Kidney (tissue), 14 donors: ENCODE data around the gene RTRAF. TPM values are rescaled to one million over a fixed set of nuclear protein-coding genes. Genes with fewer than 3 reads are reported as not detected.

Experiments used
- DNase-seq, 5 donors: peaks; one replicate each; pipeline ENCODE4 v3.0.0-alpha.2; 2013 to 2020
- FAIRE-seq: peaks from 2 replicates; lab custom pipeline; 2012; peaks lifted over from hg19 to GRCh38; lab: Jason Lieb, UNC
- H3K27ac ChIP-seq, 2 donors: one replicate each; pipeline ENCODE4 v1.7.0; 2013; ENCODE audit warnings: low read depth in 2 of 2, low read length in 2 of 2, inconsistent platforms in 1 of 2
- H3K27me3 ChIP-seq: one replicate; pipeline ENCODE4 v1.7.1; 2013; ENCODE audit warnings: low read length, inconsistent platforms; ENCODE audit not compliant: control insufficient read depth, insufficient read depth
- H3K36me3 ChIP-seq, 3 donors: one replicate each; pipeline versions ENCODE4 v1.7.0 to v1.7.1; 2013; ENCODE audit warnings: low read length in 3 of 3, control low read depth in 1 of 3, inconsistent platforms in 1 of 3; ENCODE audit not compliant: insufficient read depth in 3 of 3, control insufficient read depth in 2 of 3
- H3K4me1 ChIP-seq, 3 donors: one replicate each; pipeline versions ENCODE4 v1.7.0 to v1.7.1; 2013; ENCODE audit warnings: low read length in 3 of 3, inconsistent platforms in 1 of 3, low read depth in 1 of 3; ENCODE audit not compliant: control insufficient read depth in 2 of 3, insufficient read depth in 2 of 3
- H3K4me3 ChIP-seq, 3 donors: one replicate each; pipeline versions ENCODE4 v1.7.0 to v1.8.1; 2013; ENCODE audit warnings: low read length in 3 of 3, control low read depth in 1 of 3, inconsistent platforms in 1 of 3
- H3K9ac ChIP-seq, 3 donors: one replicate each; pipeline versions ENCODE4 v1.7.0 to v1.7.1; 2013; ENCODE audit warnings: low read length in 3 of 3, control low read depth in 1 of 3, inconsistent platforms in 1 of 3
- H3K9me3 ChIP-seq, 3 donors: one replicate each; pipeline versions ENCODE4 v1.7.0 to v1.7.1; 2013; ENCODE audit warnings: low read length in 3 of 3, control low read depth in 1 of 3, inconsistent platforms in 1 of 3; ENCODE audit not compliant: control insufficient read depth in 2 of 3, insufficient read depth in 1 of 3
- intact Hi-C: fragments of 100-400 bp; cut with DNase I; formaldehyde crosslinking; loops from one replicate; pipeline ENCODE4 v1.11.1; 2022
- polyA plus RNA-seq: library from polyadenylated mRNA; stranded (reverse); fragments of 350-450 nt; fragmentation: Illumina TruSeq; extraction: RNeasy Lipid Tissue Mini Kit (QIAGEN cat#74804); gene quantifications from one replicate; pipeline ENCODE4 v1.2.3, GENCODE V29; 2014; ENCODE audit warnings: low read depth, low replicate concordance; ENCODE audit not compliant: insufficient read depth
- total RNA-seq: library from RNA; stranded (reverse); fragmentation: NEBNext Ultra II Directional; extraction: Animal tissue kit (Norgen Biotek cat#: 25700); gene quantifications from one replicate; pipeline ENCODE4 v1.2.1, GENCODE V29; 2021
- TF ChIP-seq, protein P1 (sequence below): IDR thresholded peaks from 3 replicates; pipeline ENCODE4 v1.5.1; 2012; ENCODE audit warnings: mild to moderate bottlenecking, moderate library complexity, borderline replicate concordance; ENCODE audit not compliant: insufficient read depth; ENCODE audit errors: extremely low read depth
- donor health status: control.
- donor health status: control.
- donor health status: control.
- donor health status: control.
- donor health status: control.
- donor health status: DM: yes; HTN: yes; CAD: no.
- donor health status: Normal renal cell carcinoma (clear cell type).

RTRAF gene
- total and polyA plus RNA-seq, 2 donors from 2014 or later, result 116 to 250 TPM

DNA sequence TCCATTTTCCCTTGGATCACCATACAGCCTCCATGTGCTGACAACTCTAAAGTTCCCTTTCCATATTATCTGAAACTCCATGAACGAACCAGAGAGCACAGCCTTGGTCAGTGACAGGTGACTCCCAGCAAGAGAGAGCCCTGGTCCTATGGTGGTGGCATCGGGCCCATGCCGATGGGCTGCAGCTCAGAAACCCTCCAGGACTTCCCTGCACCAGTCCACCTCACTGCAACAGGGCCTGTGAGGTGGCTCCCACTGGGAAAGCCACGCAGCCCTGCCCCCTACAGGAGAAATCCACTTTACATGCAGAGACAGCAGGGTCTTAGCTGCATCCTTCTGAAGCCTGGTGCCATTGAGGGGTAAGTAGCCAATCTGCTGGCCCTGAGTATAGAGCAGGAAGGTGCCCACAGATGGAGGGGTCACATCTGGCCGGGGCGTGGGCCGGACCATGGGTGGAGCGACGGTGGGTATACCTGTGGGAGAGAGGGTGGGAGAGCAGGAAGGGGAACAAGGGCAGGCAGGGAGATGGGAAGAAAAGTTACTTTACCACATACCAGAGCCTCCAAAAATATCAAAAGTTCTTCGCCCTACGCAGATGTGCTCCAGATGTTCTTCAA is 24.7 kb downstream of the RTRAF start:
- intact Hi-C loops, result no loop called here

GRCh38 chr14:52014601-52015267 is 25.4 kb downstream of the RTRAF start:
- FAIRE-seq (no peak), DNase-seq (no peak)
- H3K36me3 ChIP-seq, result peaks cover 0 to 28% (median 7%) of the 10 kb centered on the region in 3 donors
- no peaks in the 10 kb centered on the region for H3K9me3 ChIP-seq
- no peak overlapping the region for H3K27ac ChIP-seq
- intact Hi-C loops, result no loop called here
- H3K27me3 ChIP-seq, result no peaks in the 10 kb centered on the region
- no peak overlapping the region for H3K9ac ChIP-seq
- TF ChIP-seq, protein P1, sequence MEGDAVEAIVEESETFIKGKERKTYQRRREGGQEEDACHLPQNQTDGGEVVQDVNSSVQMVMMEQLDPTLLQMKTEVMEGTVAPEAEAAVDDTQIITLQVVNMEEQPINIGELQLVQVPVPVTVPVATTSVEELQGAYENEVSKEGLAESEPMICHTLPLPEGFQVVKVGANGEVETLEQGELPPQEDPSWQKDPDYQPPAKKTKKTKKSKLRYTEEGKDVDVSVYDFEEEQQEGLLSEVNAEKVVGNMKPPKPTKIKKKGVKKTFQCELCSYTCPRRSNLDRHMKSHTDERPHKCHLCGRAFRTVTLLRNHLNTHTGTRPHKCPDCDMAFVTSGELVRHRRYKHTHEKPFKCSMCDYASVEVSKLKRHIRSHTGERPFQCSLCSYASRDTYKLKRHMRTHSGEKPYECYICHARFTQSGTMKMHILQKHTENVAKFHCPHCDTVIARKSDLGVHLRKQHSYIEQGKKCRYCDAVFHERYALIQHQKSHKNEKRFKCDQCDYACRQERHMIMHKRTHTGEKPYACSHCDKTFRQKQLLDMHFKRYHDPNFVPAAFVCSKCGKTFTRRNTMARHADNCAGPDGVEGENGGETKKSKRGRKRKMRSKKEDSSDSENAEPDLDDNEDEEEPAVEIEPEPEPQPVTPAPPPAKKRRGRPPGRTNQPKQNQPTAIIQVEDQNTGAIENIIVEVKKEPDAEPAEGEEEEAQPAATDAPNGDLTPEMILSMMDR, result no peak
- no peak overlapping the region for H3K4me3 ChIP-seq
- peaks cover 0 to 3% (median 0%) of the 10 kb centered on the region in 3 donors for H3K4me1 ChIP-seq

More for the DNA sequence above, 24.7 kb downstream of the RTRAF start:
- Histone ChIP-seq H3K4me3 (no peak overlapping the region), H3K9me3 (no peaks in the 10 kb centered on the region), H3K36me3 (peaks cover 0 to 28% (median 7%) of the 10 kb centered on the region in 3 donors), H3K27ac (no peak overlapping the region), H3K27me3 (no peaks in the 10 kb centered on the region), H3K4me1 (peaks cover 0 to 3% (median 0%) of the 10 kb centered on the region in 3 donors), H3K9ac (no peak overlapping the region)
- FAIRE-seq (no peak), DNase-seq (no peak)
- TF ChIP-seq, protein P1, result no peak

GRCh38 chr14:52015411-52016030 is 26.2 kb downstream of the RTRAF start:
- Histone ChIP-seq H3K4me3 (no peak overlapping the region), H3K9ac (no peak overlapping the region), H3K4me1 (peaks cover 0 to 5% (median 0%) of the 10 kb centered on the region in 3 donors), H3K9me3 (no peaks in the 10 kb centered on the region), H3K27me3 (no peaks in the 10 kb centered on the region), H3K27ac (no peak overlapping the region), H3K36me3 (peaks cover 0 to 21% (median 7%) of the 10 kb centered on the region in 3 donors)
- intact Hi-C loops, result no loop called here
- FAIRE-seq, result no peak
- DNase-seq, result peak in 3 of 5 donors; percentile 19 to 38 (median 24)
- TF ChIP-seq, protein P1, result peak; percentile 44
